ENCODE measurements around the gene ACTN3. TPM values are rescaled to one million over a fixed set of nuclear protein-coding genes. Genes with fewer than 3 reads are reported as not detected.

ACTN3 gene
- total RNA-seq, 1 donor from 2014 or later: not detected

DNA sequence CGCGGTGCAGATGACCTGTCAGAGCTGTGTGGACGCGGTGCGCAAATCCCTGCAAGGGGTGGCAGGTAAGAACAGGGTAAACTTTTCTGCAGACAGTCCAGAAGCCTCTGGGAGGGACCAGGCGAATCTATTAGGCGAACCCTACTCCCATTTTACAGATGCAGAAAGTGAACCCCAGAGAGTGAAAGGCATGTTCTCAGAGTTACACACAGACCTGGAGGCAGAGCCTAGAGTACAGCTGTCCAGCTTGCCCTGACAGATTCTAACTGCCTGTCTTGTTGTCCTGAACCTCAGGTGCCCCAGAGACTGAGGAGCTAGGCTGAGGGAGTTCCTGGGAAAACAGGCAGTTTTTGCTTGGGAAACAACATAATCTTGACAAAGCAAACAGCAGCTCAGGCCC lies 46.9 kb downstream of the ACTN3 start:
- H3K36me3 ChIP-seq (ENCODE audit: insufficient read depth, low read length): no peaks in the 10 kb centered on the region
- H3K27me3 Mint-ChIP-seq (ENCODE audit: low read depth, unreplicated experiment): no peaks in the 10 kb centered on the region
- H3K4me1 Mint-ChIP-seq (ENCODE audit: low read depth, unreplicated experiment): peaks cover 14% of the 10 kb centered on the region
- no peak for FAIRE-seq
- no peak overlapping the region for H3K27ac ChIP-seq (ENCODE audit: low read depth, low read length)
- H3K4me2 ChIP-seq (ENCODE audit: low read length): peak overlapping the region; percentile 99
- peaks cover 15% of the 10 kb centered on the region for H3K4me1 ChIP-seq (ENCODE audit: insufficient read depth, low read length)
- no peak for TF ChIP-seq EZH2 (IDR thresholded peaks at IDR 0.05; ENCODE audit: insufficient read depth, low read length)
- TF ChIP-seq, protein P1, sequence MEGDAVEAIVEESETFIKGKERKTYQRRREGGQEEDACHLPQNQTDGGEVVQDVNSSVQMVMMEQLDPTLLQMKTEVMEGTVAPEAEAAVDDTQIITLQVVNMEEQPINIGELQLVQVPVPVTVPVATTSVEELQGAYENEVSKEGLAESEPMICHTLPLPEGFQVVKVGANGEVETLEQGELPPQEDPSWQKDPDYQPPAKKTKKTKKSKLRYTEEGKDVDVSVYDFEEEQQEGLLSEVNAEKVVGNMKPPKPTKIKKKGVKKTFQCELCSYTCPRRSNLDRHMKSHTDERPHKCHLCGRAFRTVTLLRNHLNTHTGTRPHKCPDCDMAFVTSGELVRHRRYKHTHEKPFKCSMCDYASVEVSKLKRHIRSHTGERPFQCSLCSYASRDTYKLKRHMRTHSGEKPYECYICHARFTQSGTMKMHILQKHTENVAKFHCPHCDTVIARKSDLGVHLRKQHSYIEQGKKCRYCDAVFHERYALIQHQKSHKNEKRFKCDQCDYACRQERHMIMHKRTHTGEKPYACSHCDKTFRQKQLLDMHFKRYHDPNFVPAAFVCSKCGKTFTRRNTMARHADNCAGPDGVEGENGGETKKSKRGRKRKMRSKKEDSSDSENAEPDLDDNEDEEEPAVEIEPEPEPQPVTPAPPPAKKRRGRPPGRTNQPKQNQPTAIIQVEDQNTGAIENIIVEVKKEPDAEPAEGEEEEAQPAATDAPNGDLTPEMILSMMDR (IDR thresholded peaks at IDR 0.05; ENCODE audit: insufficient read depth, low read depth, low read length): no peak
- peak overlapping the region; percentile 99 for H3K27ac Mint-ChIP-seq (ENCODE audit: unreplicated experiment)
- peak overlapping the region; percentile 99 for H3K4me3 Mint-ChIP-seq (ENCODE audit: unreplicated experiment)
- H3K36me3 Mint-ChIP-seq (ENCODE audit: low read depth, unreplicated experiment): peaks cover 9% of the 10 kb centered on the region
- peaks cover 17% of the 10 kb centered on the region for H4K20me1 ChIP-seq (ENCODE audit: insufficient read depth, low read length)
- DNase-seq (ENCODE audit: low read depth): no peak
- no peaks in the 10 kb centered on the region for H3K27me3 ChIP-seq (ENCODE audit: insufficient read depth, low read length)
- peak overlapping the region; percentile 87 for H3K4me3 ChIP-seq (ENCODE audit: insufficient read depth, low read depth, low read length)
- peak overlapping the region; percentile 86 for H3K9ac ChIP-seq (ENCODE audit: low read length)
- H3K9me3 Mint-ChIP-seq (ENCODE audit: unreplicated experiment): peaks cover 10% of the 10 kb centered on the region
- no peaks in the 10 kb centered on the region for H3K9me3 ChIP-seq (ENCODE audit: insufficient read depth, low read depth, low read length)
- H3K79me2 ChIP-seq (ENCODE audit: insufficient read depth, low read length): peaks cover 9% of the 10 kb centered on the region
- peak overlapping the region; percentile 95 for H2AFZ ChIP-seq (ENCODE audit: low read depth, low read length)

- DNase-seq (ENCODE audit: low read depth): peak; percentile 38
- Histone ChIP-seq H3K27me3 (ENCODE audit: insufficient read depth, low read length) (no peaks in the 10 kb centered on the region), H3K4me1 (ENCODE audit: insufficient read depth, low read length) (peaks cover 17% of the 10 kb centered on the region), H3K4me2 (ENCODE audit: low read length) (peak overlapping the region; percentile 34), H3K27ac (ENCODE audit: low read depth, low read length) (no peak overlapping the region), H3K4me3 (ENCODE audit: insufficient read depth, low read depth, low read length) (no peak overlapping the region), H3K79me2 (ENCODE audit: insufficient read depth, low read length) (peaks cover 9% of the 10 kb centered on the region), H3K9ac (ENCODE audit: low read length) (no peak overlapping the region), H4K20me1 (ENCODE audit: insufficient read depth, low read length) (peaks cover 31% of the 10 kb centered on the region), H2AFZ (ENCODE audit: low read depth, low read length) (no peak overlapping the region), H3K36me3 (ENCODE audit: insufficient read depth, low read length) (peaks cover 4% of the 10 kb centered on the region), H3K9me3 (ENCODE audit: insufficient read depth, low read depth, low read length) (no peaks in the 10 kb centered on the region)
- H3K27ac Mint-ChIP-seq (ENCODE audit: unreplicated experiment): no peak overlapping the region
- H3K4me3 Mint-ChIP-seq (ENCODE audit: unreplicated experiment): peak overlapping the region; percentile 43
- no peak for FAIRE-seq
- peaks cover 17% of the 10 kb centered on the region for H3K4me1 Mint-ChIP-seq (ENCODE audit: low read depth, unreplicated experiment)
- peaks cover 7% of the 10 kb centered on the region for H3K9me3 Mint-ChIP-seq (ENCODE audit: unreplicated experiment)
- no peak for TF ChIP-seq EZH2 (IDR thresholded peaks at IDR 0.05; ENCODE audit: insufficient read depth, low read length)
- TF ChIP-seq, protein P1 (IDR thresholded peaks at IDR 0.05; ENCODE audit: insufficient read depth, low read depth, low read length): no peak
- H3K27me3 Mint-ChIP-seq (ENCODE audit: low read depth, unreplicated experiment): no peaks in the 10 kb centered on the region
- peaks cover 10% of the 10 kb centered on the region for H3K36me3 Mint-ChIP-seq (ENCODE audit: low read depth, unreplicated experiment)
Observed at GRCh38 chr11:66595245-66595904, 48.7 kb downstream of the ACTN3 start.

DNA sequence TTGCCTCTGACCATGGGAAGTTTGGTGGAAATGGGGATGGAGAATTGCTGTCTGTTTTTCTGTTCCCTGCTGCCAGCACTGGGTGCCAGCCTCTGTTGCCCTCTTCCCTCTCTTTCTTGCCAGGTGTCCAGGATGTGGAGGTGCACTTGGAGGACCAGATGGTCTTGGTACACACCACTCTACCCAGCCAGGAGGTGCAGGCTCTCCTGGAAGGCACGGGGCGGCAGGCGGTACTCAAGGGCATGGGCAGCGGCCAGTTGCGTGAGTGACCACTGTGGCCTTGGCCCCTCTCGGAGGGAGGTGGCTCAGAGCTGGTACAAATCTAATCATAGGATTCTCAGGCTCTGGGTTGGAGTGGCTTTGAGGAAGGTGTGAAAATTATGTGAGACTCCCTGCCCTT lies 52.3 kb downstream of the ACTN3 start:
- FAIRE-seq (no peak), DNase-seq (ENCODE audit: low read depth) (no peak)
- Mint-ChIP-seq H3K27me3 (ENCODE audit: low read depth, unreplicated experiment) (no peaks in the 10 kb centered on the region), H3K4me1 (ENCODE audit: low read depth, unreplicated experiment) (peaks cover 16% of the 10 kb centered on the region), H3K9me3 (ENCODE audit: unreplicated experiment) (no peaks in the 10 kb centered on the region), H3K27ac (ENCODE audit: unreplicated experiment) (no peak overlapping the region), H3K36me3 (ENCODE audit: low read depth, unreplicated experiment) (peaks cover 12% of the 10 kb centered on the region), H3K4me3 (ENCODE audit: unreplicated experiment) (no peak overlapping the region)
- Histone ChIP-seq H3K9me3 (ENCODE audit: insufficient read depth, low read depth, low read length) (no peaks in the 10 kb centered on the region), H3K4me3 (ENCODE audit: insufficient read depth, low read depth, low read length) (no peak overlapping the region), H3K4me1 (ENCODE audit: insufficient read depth, low read length) (peaks cover 29% of the 10 kb centered on the region), H3K4me2 (ENCODE audit: low read length) (no peak overlapping the region), H3K36me3 (ENCODE audit: insufficient read depth, low read length) (peaks cover 4% of the 10 kb centered on the region), H3K27me3 (ENCODE audit: insufficient read depth, low read length) (no peaks in the 10 kb centered on the region), H3K27ac (ENCODE audit: low read depth, low read length) (no peak overlapping the region), H3K9ac (ENCODE audit: low read length) (no peak overlapping the region), H2AFZ (ENCODE audit: low read depth, low read length) (no peak overlapping the region), H3K79me2 (ENCODE audit: insufficient read depth, low read length) (no peaks in the 10 kb centered on the region), H4K20me1 (ENCODE audit: insufficient read depth, low read length) (peaks cover 54% of the 10 kb centered on the region)
- TF ChIP-seq, protein P1 (IDR thresholded peaks at IDR 0.05; ENCODE audit: insufficient read depth, low read depth, low read length): no peak
- TF ChIP-seq EZH2 (IDR thresholded peaks at IDR 0.05; ENCODE audit: insufficient read depth, low read length): no peak

Data from astrocyte (in vitro differentiated cells and primary cell).